DOHH2 (cell line): ENCODE measurements around the gene BRIP1.
"Not testable (repeated sequence)": the region's sequence is repeated elsewhere in the genome, so short reads cannot be mapped to it uniquely, and the experiment has no call there.

Experiments used
- H3F3A ChIP-seq: fragments of 200-600 bp; sonication (generic), shearing (Covaris generic); 2 replicates; pipeline ENCODE4 v1.6.0; 2016; ENCODE audit warnings: antibody characterized with exemption, mild to moderate bottlenecking; ENCODE audit not compliant: control insufficient read depth, insufficient read depth
- H3K27ac ChIP-seq: fragments of 200-600 bp; sonication (generic); 2 replicates; pipeline ENCODE4 v1.5.1; 2014; ENCODE audit warnings: low read depth, mild to moderate bottlenecking, low read length, moderate library complexity
- H3K27me3 ChIP-seq: fragments of 200-600 bp; sonication (generic); 2 replicates; pipeline ENCODE4 v1.6.1; 2014; ENCODE audit warnings: mild to moderate bottlenecking, low read length, mixed read lengths; ENCODE audit not compliant: control insufficient read depth
- H3K36me3 ChIP-seq: fragments of 200-600 bp; sonication (generic); 2 replicates; pipeline ENCODE4 v1.6.1; 2014; ENCODE audit warnings: mild to moderate bottlenecking, low read length, moderate library complexity, mixed read lengths; ENCODE audit not compliant: control insufficient read depth
- H3K4me1 ChIP-seq: fragments of 200-600 bp; sonication (generic); 2 replicates; pipeline ENCODE4 v1.6.1; 2014; ENCODE audit warnings: mild to moderate bottlenecking, low read length, mixed read lengths; ENCODE audit not compliant: control insufficient read depth
- H3K4me2 ChIP-seq: fragments of 200-600 bp; sonication (generic); 2 replicates; pipeline ENCODE4 v1.6.0; 2014; ENCODE audit warnings: mild to moderate bottlenecking, low read length, moderate library complexity
- H3K4me3 ChIP-seq: fragments of 200-600 bp; sonication (generic); 2 replicates; pipeline ENCODE4 v1.5.1; 2014; ENCODE audit warnings: mild to moderate bottlenecking, low read length, mixed read lengths
- H3K79me2 ChIP-seq: fragments of 200-600 bp; sonication (generic); 2 replicates; pipeline ENCODE4 v1.6.1; 2014; ENCODE audit warnings: mild to moderate bottlenecking, low read length, mixed read lengths; ENCODE audit not compliant: control insufficient read depth
- H3K9me2 ChIP-seq: fragments of 200-600 bp; sonication (generic); replicated peaks from 2 replicates; pipeline ENCODE4 v1.6.1; 2014; ENCODE audit warnings: mild to moderate bottlenecking, low read length, mixed read lengths; ENCODE audit not compliant: control insufficient read depth
- H3K9me3 ChIP-seq: fragments of 200-600 bp; sonication (generic); 2 replicates; pipeline ENCODE4 v1.6.1; 2014; ENCODE audit warnings: antibody characterized with exemption, low read length, mixed read lengths; ENCODE audit not compliant: control insufficient read depth, insufficient read depth
- H4K20me1 ChIP-seq: fragments of 200-600 bp; sonication (generic); 2 replicates; pipeline ENCODE4 v1.6.0; 2014; ENCODE audit warnings: low read depth, mild to moderate bottlenecking, antibody characterized with exemption, low read length, moderate library complexity; ENCODE audit not compliant: control insufficient read depth, insufficient read depth
- EZH2phosphoT487 ChIP-seq: fragments of 200-600 bp; sonication (generic); IDR thresholded peaks from 2 replicates; pipeline ENCODE4 v1.6.1; 2017; ENCODE audit warnings: borderline replicate concordance, mild to moderate bottlenecking, antibody characterized with exemption, low read length, moderate library complexity, mixed read lengths
- TF ChIP-seq, protein P1 (sequence below): fragments of 200-600 bp; sonication (generic); IDR thresholded peaks from one replicate; pipeline ENCODE4 v1.5.1; 2014; ENCODE audit warnings: antibody characterized with exemption, mild to moderate bottlenecking, low read depth, low read length; ENCODE audit not compliant: poor library complexity, severe bottlenecking

The BRIP1 gene

GRCh38 chr17:61729690-61730268 lies 133.5 kb downstream of the BRIP1 start:
- no peaks in the 10 kb centered on the region for H3K79me2 ChIP-seq
- no peaks in the 10 kb centered on the region for H3K9me2 ChIP-seq
- no peaks in the 10 kb centered on the region for H3F3A ChIP-seq
- H4K20me1 ChIP-seq, result no peaks in the 10 kb centered on the region
- H3K36me3 ChIP-seq, result peaks cover 42% of the 10 kb centered on the region
- no peaks in the 10 kb centered on the region for H3K27me3 ChIP-seq
- no peak overlapping the region for H3K4me3 ChIP-seq
- no peak overlapping the region for H3K27ac ChIP-seq
- H3K4me1 ChIP-seq, result no peaks in the 10 kb centered on the region
- no peak overlapping the region for H3K4me2 ChIP-seq
- no peak for TF ChIP-seq EZH2phosphoT487
- TF ChIP-seq, protein P1, sequence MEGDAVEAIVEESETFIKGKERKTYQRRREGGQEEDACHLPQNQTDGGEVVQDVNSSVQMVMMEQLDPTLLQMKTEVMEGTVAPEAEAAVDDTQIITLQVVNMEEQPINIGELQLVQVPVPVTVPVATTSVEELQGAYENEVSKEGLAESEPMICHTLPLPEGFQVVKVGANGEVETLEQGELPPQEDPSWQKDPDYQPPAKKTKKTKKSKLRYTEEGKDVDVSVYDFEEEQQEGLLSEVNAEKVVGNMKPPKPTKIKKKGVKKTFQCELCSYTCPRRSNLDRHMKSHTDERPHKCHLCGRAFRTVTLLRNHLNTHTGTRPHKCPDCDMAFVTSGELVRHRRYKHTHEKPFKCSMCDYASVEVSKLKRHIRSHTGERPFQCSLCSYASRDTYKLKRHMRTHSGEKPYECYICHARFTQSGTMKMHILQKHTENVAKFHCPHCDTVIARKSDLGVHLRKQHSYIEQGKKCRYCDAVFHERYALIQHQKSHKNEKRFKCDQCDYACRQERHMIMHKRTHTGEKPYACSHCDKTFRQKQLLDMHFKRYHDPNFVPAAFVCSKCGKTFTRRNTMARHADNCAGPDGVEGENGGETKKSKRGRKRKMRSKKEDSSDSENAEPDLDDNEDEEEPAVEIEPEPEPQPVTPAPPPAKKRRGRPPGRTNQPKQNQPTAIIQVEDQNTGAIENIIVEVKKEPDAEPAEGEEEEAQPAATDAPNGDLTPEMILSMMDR, result no peak
- no peaks in the 10 kb centered on the region for H3K9me3 ChIP-seq

DNA sequence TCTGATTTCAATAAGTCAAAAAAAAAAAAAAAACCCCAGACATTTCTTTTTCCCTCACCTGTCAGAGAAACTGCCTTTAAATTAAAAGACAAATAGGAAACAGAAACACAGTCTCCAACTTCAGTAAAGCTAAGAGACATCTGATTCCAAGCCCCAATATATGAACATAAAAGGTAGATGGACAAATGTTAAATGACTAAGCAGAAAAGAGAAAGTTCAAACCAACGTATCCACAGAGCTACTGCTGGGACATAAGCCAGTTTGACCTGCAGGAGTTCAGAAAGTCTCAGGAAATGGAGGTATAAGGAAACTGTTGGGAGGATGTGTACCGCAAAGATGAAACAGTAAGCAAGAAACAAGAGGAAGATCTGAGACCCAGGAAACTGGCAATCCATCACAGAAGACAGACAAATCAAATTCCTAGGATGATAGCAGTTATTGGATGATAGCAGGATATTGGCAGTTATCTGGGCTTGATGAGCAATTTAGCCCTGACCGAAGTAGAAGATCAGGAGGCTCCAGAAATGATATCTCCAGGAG lies 135.0 kb downstream of the BRIP1 start:
- no peaks in the 10 kb centered on the region for H3K27me3 ChIP-seq
- no peaks in the 10 kb centered on the region for H3K79me2 ChIP-seq
- H3K36me3 ChIP-seq, result peaks cover 53% of the 10 kb centered on the region
- no peak for TF ChIP-seq EZH2phosphoT487
- TF ChIP-seq, protein P1, result no peak
- H3K4me3 ChIP-seq, result no peak overlapping the region
- no peaks in the 10 kb centered on the region for H4K20me1 ChIP-seq
- H3K9me2 ChIP-seq, result no peaks in the 10 kb centered on the region
- H3K9me3 ChIP-seq, result no peaks in the 10 kb centered on the region
- no peaks in the 10 kb centered on the region for H3F3A ChIP-seq
- no peak overlapping the region for H3K4me2 ChIP-seq
- H3K27ac ChIP-seq, result no peak overlapping the region
- H3K4me1 ChIP-seq, result no peaks in the 10 kb centered on the region

GRCh38 chr17:61727798-61728197 lies 135.5 kb downstream of the BRIP1 start:
- not testable (repeated sequence) for H3K4me1 ChIP-seq, H3K9me2 ChIP-seq, H4K20me1 ChIP-seq, H3K27me3 ChIP-seq, H3K79me2 ChIP-seq, H3K9me3 ChIP-seq, H3K27ac ChIP-seq, H3K4me2 ChIP-seq, H3F3A ChIP-seq, H3K4me3 ChIP-seq
- H3K36me3 ChIP-seq, result peaks cover 53% of the 10 kb centered on the region

DNA sequence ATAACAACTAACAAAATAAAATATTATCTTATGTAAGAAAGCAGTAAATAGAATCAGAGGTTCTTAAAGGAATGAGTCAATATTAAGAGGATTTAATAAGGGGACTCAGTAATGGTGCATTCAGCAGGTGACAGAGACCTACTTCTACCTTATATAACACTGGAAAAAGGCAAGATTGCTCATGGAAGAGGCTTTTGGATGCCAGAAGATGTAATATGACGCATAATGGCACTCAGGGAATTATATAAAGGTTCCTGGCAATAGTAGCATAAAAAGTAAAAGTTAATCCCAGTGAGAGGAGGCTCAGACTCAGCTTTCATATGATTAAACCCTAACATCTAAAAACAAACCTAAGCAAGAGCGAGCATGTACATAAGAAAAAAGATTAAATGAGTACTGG lies 136.4 kb downstream of the BRIP1 start:
- TF ChIP-seq, protein P1, result no peak
- no peak for TF ChIP-seq EZH2phosphoT487
- peaks cover 51% of the 10 kb centered on the region for H3K36me3 ChIP-seq

More for the DNA sequence above, 136.4 kb downstream of the BRIP1 start:
- Histone ChIP-seq H3K27me3 (no peaks in the 10 kb centered on the region), H3K4me1 (no peaks in the 10 kb centered on the region), H3K27ac (no peak overlapping the region), H3K9me2 (no peaks in the 10 kb centered on the region), H3F3A (no peaks in the 10 kb centered on the region), H4K20me1 (no peaks in the 10 kb centered on the region), H3K4me2 (no peak overlapping the region), H3K4me3 (no peak overlapping the region), H3K9me3 (no peaks in the 10 kb centered on the region), H3K79me2 (no peaks in the 10 kb centered on the region)
